Left lung (tissue), 10 donors: ENCODE results near the gene MAP2. TPM values are rescaled to one million over a fixed set of nuclear protein-coding genes. Genes with fewer than 3 reads are reported as not detected.

Experiments
- ATAC-seq: fragments of 200-7000 bp; cut with Tn5 transposase; one replicate; pipeline ENCODE4 v1.9.1; 2020; ENCODE audit warnings: moderate library complexity
- DNase-seq, 4 donors: peaks; one replicate each; pipeline ENCODE4 v3.0.0-alpha.2; 2013 to 2020
- H3K27ac ChIP-seq, 2 donors: fragments of 200-600 bp; sonication (generic) in 1 of 2; one replicate each; pipeline versions ENCODE4 v1.5.0 to v1.8.0; 2020 to 2021
- H3K27me3 ChIP-seq, 2 donors: fragments of 200-600 bp; sonication (generic) in 1 of 2; one replicate each; pipeline versions ENCODE4 v1.5.0 to v1.8.0; 2020 to 2021
- H3K36me3 ChIP-seq, 2 donors: fragments of 200-600 bp; sonication (generic) in 1 of 2; one replicate each; pipeline versions ENCODE4 v1.5.0 to v1.8.0; 2020 to 2021
- H3K4me1 ChIP-seq, 2 donors: fragments of 200-600 bp; one replicate each; pipeline ENCODE4 v1.8.0; 2021
- H3K4me3 ChIP-seq, 2 donors: fragments of 200-600 bp; sonication (generic) in 1 of 2; one replicate each; pipeline versions ENCODE4 v1.5.0 to v1.8.0; 2020 to 2021; ENCODE audit warnings: mild to moderate bottlenecking in 1 of 2
- H3K9me3 ChIP-seq, 2 donors: fragments of 200-600 bp; sonication (generic) in 1 of 2; one replicate each; pipeline versions ENCODE4 v1.5.0 to v1.8.0; 2020 to 2021
- intact Hi-C, 2 donors: fragments of 100-400 bp; cut with DNase I; formaldehyde crosslinking; loops; one replicate each; pipeline versions ENCODE4 v1.11.2 to v1.14.2; 2022
- polyA plus RNA-seq, 6 donors: library from polyadenylated mRNA; unstranded; fragments of 120-200 nt; gene quantifications; one replicate each; pipeline ENCODE4 v1.2.1, GENCODE V29; 2013; ENCODE audit not compliant: insufficient read length in 6 of 6
- total RNA-seq, 2 donors: library from RNA; stranded (reverse); fragmentation: NEBNext Ultra II Directional; extraction: Animal tissue kit (Norgen Biotek cat#: 25700); gene quantifications; one replicate each; pipeline ENCODE4 v1.2.1, GENCODE V29; 2021
- TF ChIP-seq, protein P1 (sequence below), 2 donors: fragments of 200-600 bp; sonication (generic) in 1 of 2; IDR thresholded peaks; one replicate each; pipeline versions ENCODE4 v1.5.0 to v1.8.0; 2021; ENCODE audit warnings: antibody characterized with exemption in 2 of 2
- donor health status: DM: no; HTN: yes; CAD: no.
- donor health status: DM: no; HTN: no; CAD: no.

Gene MAP2
- total and polyA plus RNA-seq, 8 donors: 8.5 to 67.1 (median 11.1) TPM

DNA sequence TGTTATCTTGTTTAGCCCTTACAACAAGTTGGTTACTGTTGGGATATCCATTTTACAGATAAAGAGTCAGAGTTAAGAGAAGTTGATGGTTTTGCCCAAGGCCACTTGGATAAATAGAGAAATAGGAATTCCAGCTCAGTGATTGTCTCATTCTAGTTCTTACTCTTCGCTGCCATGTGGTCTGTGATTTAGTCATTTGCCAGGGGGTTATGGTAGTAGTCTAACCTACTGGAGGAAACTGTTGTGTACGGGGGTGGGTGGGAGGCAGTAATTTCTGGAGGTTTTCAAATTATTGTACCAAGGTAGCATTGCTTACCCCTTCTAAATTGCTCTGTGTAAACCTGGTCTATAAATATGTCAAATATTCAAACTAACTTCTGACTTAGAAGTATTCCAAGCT, 110.4 kb downstream of the MAP2 start:
- Histone ChIP-seq H3K27ac (no peak overlapping the region), H3K36me3 (no peaks in the 10 kb centered on the region), H3K27me3 (no peaks in the 10 kb centered on the region), H3K4me1 (no peaks in the 10 kb centered on the region), H3K4me3 (no peak overlapping the region), H3K9me3 (no peaks in the 10 kb centered on the region)
- DNase-seq: no peak
- intact Hi-C loops: no loop called here
- ATAC-seq: no peak
- TF ChIP-seq, protein P1, sequence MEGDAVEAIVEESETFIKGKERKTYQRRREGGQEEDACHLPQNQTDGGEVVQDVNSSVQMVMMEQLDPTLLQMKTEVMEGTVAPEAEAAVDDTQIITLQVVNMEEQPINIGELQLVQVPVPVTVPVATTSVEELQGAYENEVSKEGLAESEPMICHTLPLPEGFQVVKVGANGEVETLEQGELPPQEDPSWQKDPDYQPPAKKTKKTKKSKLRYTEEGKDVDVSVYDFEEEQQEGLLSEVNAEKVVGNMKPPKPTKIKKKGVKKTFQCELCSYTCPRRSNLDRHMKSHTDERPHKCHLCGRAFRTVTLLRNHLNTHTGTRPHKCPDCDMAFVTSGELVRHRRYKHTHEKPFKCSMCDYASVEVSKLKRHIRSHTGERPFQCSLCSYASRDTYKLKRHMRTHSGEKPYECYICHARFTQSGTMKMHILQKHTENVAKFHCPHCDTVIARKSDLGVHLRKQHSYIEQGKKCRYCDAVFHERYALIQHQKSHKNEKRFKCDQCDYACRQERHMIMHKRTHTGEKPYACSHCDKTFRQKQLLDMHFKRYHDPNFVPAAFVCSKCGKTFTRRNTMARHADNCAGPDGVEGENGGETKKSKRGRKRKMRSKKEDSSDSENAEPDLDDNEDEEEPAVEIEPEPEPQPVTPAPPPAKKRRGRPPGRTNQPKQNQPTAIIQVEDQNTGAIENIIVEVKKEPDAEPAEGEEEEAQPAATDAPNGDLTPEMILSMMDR (IDR thresholded peaks at IDR 0.05): no peak

DNA sequence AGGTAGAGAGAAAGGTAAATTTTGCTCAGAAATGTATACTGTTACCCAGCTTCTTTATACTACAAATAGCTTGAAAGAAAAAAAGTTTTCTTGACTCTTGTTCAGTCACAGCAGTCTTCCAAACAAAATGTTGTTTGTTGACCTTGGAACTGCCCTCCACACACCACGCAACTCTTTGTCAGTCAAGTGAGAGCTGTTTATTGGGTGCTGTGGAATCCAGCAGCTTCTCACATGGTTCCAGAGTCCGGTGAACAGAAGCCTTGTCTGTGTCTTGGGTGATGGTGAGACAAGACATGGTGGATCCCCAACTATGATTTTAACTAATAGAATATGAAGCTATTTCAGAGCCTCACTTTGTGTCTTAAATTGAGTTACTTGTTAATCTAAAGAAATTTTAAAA, 112.5 kb downstream of the MAP2 start:
- intact Hi-C loops: no loop called here
- Histone ChIP-seq H3K36me3 (no peaks in the 10 kb centered on the region), H3K9me3 (peaks cover 0 to under 1% of the 10 kb centered on the region in 2 donors), H3K27me3 (no peaks in the 10 kb centered on the region), H3K27ac (no peak overlapping the region), H3K4me3 (no peak overlapping the region), H3K4me1 (no peaks in the 10 kb centered on the region)
- TF ChIP-seq, protein P1 (IDR thresholded peaks at IDR 0.05): no peak
- ATAC-seq (no peak), DNase-seq (no peak)

DNA sequence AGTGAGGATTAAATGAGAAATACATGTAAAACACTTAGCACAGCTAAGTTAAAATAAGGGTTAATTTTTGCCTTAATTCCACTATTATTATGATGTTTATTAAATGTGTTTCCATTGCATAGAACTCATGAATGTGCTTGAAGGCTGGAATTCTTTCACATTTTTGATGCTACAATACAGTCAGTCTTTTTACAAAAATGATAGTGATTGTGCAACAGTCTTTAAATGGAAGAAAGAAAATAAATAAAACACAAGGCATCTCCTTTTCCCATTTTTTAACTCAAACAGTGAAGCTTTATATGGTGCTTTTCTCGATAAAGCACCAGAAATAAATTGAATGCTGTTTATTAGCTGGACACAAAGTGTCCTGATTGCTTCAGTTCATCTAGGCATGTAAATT, 123.9 kb downstream of the MAP2 start:
- Histone ChIP-seq H3K4me3 (no peak overlapping the region), H3K4me1 (no peaks in the 10 kb centered on the region), H3K9me3 (peaks cover 0 to 4% of the 10 kb centered on the region in 2 donors), H3K27ac (no peak overlapping the region), H3K27me3 (no peaks in the 10 kb centered on the region), H3K36me3 (no peaks in the 10 kb centered on the region)
- DNase-seq (no peak), ATAC-seq (no peak)
- intact Hi-C loops: no loop called here
- TF ChIP-seq, protein P1 (IDR thresholded peaks at IDR 0.05): no peak

DNA sequence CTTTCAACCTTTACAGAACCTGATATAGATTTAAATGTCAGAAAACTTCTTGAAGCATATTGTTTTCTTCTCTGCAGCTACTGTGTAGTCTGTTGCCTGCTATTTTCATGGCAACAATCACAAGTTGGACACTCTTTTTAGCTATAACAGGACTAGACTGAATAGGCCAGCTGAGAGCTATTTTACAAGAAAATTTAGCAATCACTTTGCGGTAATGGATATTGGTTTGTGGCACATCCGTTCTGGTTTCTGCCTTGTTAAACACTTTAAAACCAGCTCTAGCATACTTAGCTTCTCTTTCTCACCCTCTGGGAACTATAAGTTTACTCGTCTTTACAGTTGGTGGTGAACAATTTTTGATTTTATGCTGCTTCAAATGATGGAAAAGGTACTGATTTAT, 125.7 kb downstream of the MAP2 start:
- no peak overlapping the region for H3K27ac ChIP-seq
- DNase-seq: no peak
- H3K36me3 ChIP-seq: no peaks in the 10 kb centered on the region
- no peaks in the 10 kb centered on the region for H3K9me3 ChIP-seq
- no peak for ATAC-seq
- no peaks in the 10 kb centered on the region for H3K4me1 ChIP-seq
- intact Hi-C loops: no loop called here
- H3K4me3 ChIP-seq: no peak overlapping the region
- no peaks in the 10 kb centered on the region for H3K27me3 ChIP-seq
- TF ChIP-seq, protein P1 (IDR thresholded peaks at IDR 0.05): no peak

DNA sequence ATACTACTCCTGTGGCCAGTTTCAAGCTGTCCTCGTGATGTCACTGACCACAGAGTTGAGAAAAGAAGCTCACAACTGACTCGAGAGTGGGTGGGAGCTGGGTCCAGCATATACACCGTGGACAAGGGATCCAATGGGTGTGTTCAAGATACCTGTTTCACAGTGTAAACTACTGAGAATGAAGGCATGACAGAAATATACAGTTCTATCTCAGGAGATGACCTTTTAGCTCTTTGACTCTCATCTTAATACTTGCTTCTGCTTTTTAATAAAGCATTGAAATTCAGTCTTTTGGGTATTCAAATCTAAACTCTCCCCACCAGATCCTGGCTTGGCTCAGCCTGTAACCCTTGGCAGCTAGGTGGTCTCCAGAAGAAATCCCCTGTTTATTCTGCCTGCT, 130.1 kb downstream of the MAP2 start:
- no peaks in the 10 kb centered on the region for H3K9me3 ChIP-seq
- intact Hi-C loops: loop anchor here in 1 of 2 donors (10.0 kb wide), 1 partner anchor 129 kb away; the partner anchor contains the start of gene MAP2
- no peak for ATAC-seq
- H3K27ac ChIP-seq: no peak overlapping the region
- no peaks in the 10 kb centered on the region for H3K27me3 ChIP-seq
- H3K4me3 ChIP-seq: no peak overlapping the region
- no peaks in the 10 kb centered on the region for H3K4me1 ChIP-seq
- no peak for DNase-seq
- H3K36me3 ChIP-seq: no peaks in the 10 kb centered on the region
- TF ChIP-seq, protein P1 (IDR thresholded peaks at IDR 0.05): no peak
